Stimulated activated CD4-positive, alpha-beta T cell treated with anti-CD3 and anti-CD28 coated beads, Interleukin-2, amount 100 ng/mL, for 24 hours (primary cell): Measurements from ENCODE around the gene SLC25A27.

ENCODE experiments used
- DNase-seq, 2 donors: peaks; one replicate each; pipeline ENCODE4 v3.0.0-alpha.2; 2020

SLC25A27 gene

GRCh38 chr6:46720401-46720800 lies 67.6 kb downstream of the SLC25A27 start:
- no peak for DNase-seq
